ENCODE data around the gene CHTF18.

DNA sequence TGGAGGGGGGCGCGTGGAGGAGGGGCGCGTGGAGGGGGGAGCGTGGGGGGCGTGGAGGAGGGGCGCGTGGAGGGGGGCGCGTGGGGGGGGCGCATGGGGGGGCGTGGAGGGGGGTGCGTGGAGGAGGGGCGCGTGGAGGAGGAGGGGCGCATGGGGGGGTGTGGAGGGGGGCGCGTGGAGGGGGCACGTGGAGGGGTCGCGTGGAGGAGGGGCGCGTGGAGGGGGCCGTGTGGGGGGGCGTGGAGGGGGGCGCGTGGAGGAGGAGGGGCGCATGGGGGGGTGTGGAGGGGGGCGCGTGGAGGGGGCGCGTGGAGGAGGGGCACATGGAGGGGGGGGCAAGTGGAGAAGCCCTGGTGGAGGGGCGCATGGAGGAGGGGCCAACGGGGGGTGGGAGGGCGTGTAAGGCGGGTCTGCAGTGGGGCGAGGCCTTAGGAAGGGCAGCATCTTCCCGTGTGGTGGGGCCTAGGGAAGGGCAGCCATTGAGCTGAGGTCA, 20.6 kb upstream of the CHTF18 start:
- TF ChIP-seq, protein P1, sequence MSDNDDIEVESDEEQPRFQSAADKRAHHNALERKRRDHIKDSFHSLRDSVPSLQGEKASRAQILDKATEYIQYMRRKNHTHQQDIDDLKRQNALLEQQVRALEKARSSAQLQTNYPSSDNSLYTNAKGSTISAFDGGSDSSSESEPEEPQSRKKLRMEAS (IDR thresholded peaks at IDR 0.05; ENCODE audit: low read depth, low read length): no peak
- TF ChIP-seq ZNF274 (IDR thresholded peaks at IDR 0.05; ENCODE audit: insufficient read depth, insufficient read length) (no peak), HDAC6 (IDR thresholded peaks at IDR 0.05; ENCODE audit: unreplicated experiment) (no peak), HDAC2 (IDR thresholded peaks at IDR 0.05) (no peak), CTCF (IDR thresholded peaks at IDR 0.05 in 2 of 3, conservative IDR thresholded peaks at IDR 0.05 in 1 of 3; ENCODE audit: control insufficient read depth in 2 of 3, extremely low read depth in 1 of 3, insufficient read depth in 1 of 3, low read depth in 3 of 3, low read length in 3 of 3) (no peak), ATF3 (IDR thresholded peaks at IDR 0.05; ENCODE audit: borderline replicate concordance, extremely low read depth, low read depth, low read length) (no peak), CREB1 (IDR thresholded peaks at IDR 0.05; ENCODE audit: low read depth) (no peak), GATAD2B (conservative IDR thresholded peaks at IDR 0.05; ENCODE audit: low read depth) (no peak), TCF3 (IDR thresholded peaks at IDR 0.05; ENCODE audit: borderline replicate concordance, insufficient read depth, low read depth, low read length) (no peak), SMAD1 (IDR thresholded peaks at IDR 0.05; ENCODE audit: low read depth, partially characterized antibody) (no peak)

Data from GM12878 (cell line).